HG03432 (cell line): ENCODE measurements around the gene TFAP2B.

ENCODE experiments used
- ATAC-seq: cut with Tn5 transposase; IDR thresholded peaks from one replicate; pipeline ENCODE4 v1.9.1; 2021; ENCODE audit warnings: mild to moderate bottlenecking, moderate library complexity; ENCODE audit not compliant: unreplicated experiment

The TFAP2B gene

DNA sequence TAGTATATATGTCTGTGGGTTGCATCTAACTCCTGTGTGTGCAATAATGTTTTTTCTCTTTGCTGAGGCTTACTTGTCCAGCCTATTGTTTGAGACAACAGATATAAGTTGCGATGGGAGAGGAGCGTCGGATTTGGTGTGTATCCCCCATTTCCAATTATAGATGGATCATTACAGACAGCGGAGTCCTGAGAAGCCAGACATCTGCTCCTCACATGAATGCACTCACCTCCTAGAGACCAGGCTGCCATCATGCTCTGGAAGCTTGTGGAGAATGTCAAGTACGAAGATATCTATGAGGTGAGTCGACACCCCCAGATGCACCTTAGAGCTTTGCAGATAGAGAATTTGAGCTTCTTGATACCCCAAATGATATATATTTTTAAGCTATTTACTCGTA, at the start of gene TFAP2B:
TSS of gene TFAP2B (plus strand) at position 199 of the 400 bp plus-strand sequence. CDS start at position 220, 21 bp downstream.
- no peak for ATAC-seq

DNA sequence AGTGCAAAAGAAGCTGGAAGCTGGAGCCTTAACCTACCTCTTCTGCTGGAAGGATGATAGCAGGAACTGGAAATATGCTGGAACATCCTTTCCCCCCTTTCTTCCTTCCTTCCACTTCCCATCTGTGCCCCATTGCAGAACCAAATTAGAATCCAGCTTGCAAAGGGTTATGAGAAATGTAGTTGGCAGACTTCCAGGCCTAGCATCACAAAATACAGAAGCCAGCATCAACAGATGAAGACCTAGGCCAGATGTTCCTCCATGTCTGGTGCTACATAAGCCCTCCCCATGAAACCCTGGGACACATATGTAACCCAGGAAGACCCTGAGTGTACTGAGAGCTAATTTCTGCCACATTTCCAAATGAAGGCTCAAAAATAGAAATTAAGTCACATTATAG, 40.0 kb upstream of the TFAP2B start:
- no peak for ATAC-seq

DNA sequence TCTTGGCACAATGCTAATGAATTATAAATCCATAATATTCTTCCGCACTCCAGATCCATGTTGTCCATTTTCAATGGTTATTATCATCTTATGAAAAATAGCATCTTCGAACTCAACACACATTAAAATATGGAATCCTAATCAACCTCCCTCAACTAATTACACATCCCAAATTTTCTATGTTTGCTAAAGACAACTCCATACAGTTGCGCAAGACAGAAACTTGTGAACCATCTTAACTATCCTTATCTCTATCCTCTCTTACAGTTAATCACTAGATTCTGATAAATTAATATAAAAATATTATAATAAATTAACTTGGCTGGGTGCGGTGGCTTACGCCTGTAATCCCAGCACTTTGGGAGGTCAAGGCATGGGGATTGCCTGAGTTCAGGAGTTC, 38.3 kb upstream of the TFAP2B start:
- ATAC-seq: no peak

DNA sequence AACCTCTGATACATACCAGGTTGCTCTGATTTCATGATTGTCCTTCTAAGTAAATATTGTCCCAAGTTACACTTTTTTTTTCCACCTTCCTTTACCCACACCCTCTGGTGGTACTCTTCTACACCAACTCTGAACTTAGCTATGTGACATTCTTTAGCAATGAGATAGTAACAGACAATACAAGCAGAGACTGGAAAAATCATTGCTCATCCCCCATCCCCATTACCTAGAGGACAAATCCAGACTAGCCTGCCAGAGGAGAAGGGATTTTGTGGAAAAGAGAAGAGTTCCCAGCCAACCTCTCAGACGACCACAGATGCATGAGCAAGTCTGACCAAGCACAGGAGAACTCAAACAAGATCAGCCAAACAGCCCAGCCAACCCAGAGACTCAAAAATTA, 32.8 kb upstream of the TFAP2B start:
- no peak for ATAC-seq

DNA sequence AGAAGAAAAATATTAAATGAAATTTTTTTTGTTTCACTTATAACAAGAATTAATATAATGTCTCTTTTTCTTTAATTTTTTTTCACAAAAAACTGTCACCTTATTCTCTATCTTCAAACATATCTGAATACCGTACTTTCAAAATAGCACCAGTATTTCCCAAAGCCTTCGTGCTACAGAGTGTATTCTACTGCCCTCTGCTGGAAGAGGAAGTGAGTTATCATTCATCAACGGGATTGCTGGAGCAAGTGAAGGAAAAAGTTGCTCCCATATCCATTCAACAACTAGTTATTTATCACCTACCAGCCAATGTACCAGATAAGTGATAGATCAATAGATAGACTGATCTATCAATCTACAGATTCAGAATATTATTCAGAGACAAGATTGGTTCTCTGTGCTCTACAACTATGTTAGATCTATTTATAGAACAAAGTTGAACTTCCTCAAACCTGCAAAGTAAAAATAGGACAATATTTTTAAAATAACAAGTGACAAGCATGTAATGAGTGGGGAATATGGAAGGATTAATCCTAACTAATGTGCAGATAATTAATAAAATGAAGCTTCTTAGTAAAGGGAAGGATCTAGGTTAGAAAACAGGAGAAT, 26.7 kb upstream of the TFAP2B start:
- ATAC-seq: peak; percentile 75

DNA sequence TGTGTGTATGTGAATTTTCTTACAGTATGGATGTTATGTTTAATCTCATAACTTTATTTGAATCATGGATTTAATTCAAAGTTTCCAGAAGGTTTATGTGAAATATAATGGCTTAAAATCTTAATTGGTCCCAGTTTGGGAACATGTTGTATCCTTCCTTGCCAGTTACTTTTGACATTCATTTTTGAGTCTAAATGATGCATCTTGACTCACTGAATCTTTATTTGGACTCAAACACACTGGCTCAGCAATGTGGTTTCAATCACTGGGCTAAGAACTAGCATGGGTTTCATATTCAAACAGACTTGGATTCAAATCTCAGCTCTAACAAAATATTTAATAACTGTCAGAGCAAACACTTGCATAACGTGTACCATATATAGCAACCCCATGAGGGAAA, 25.9 kb upstream of the TFAP2B start:
- no peak for ATAC-seq

DNA sequence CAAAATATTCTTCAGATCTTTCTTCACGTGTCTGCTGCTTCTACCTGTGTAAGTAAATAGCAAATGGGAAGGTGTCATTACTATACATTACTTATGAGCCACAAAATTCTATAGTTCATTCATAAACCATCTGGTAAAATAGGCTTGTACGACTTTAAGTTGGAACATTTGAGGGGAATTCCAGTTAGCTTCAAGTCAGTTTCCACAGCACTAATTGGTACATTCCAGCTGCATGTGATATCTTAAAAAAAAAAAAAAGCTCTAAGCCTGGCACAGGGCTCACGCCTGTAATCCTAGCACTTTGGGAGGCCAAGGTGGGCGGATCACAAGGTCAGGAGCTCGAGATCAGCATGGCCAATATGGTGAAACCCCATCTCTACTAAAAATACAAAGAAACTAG, 23.1 kb upstream of the TFAP2B start:
- no peak for ATAC-seq

DNA sequence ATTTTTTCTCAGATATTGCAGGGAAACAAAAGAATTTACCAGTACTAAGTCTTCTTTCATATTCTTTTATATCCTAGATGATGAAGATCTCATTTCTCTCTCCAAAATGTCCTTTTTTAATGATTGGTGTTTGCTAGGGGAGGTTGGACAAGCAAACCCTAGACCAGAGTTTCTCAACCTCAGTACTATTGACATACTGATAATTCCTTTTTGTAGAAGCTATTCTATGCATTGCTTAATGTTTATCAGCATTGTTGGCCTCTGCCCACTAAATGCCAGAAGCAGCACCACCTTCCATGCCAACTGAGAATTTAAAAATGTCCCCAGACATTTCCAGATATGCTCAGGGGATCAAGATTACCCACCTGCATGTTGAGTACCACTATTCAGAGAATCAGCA, 14.4 kb upstream of the TFAP2B start:
- ATAC-seq: no peak

DNA sequence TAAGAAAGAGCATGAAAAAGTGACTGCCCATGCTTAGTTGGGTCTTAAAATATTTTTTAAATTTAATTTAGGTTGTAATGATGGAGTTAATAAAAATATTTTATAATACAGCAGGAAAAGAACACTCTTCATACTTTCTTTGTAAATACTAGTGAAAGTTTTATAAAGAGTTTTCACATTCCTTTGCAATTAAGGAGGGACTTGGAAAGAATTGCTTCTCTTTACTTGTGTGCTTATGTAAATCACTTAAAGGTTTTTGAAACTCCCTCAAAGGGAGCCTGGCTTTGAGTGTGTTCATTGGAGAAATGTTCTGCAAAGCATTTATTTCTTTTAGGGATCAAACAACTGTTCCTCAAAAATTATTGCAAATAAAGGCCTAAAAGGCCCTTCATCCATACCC, 11.6 kb upstream of the TFAP2B start:
- ATAC-seq: no peak

DNA sequence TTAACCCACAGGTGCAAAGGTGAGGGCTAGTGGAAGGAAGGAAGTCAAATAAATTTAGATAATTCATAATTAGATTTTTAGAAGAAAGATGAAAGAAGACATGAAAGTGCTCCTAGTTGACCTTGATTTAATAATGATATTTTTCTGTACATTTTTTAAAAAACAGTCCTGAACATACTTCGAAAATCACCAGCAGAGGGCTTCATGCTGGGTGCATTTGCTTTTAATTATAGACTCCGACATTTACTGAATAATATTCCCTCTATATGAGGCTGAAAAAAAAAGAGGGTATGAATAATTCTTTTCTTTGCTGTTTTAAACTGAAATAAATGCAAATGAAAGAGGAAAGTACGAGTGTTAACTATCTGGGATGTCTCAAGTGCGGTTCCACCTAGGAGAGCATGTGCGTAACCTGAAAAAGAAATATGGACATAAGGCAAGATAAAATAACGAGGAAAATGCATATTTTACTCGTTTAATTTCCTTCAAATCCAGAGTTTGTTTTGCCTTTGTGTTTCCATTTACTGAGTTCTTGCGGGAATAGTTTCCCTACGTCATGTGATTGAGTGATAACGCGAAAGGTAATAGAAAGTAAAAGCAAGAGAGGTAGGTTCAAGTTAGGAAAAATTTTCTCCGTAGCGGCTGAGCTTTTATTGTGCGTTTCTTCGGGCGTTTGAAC, 3.1 kb upstream of the TFAP2B start:
- peak; percentile 57 for ATAC-seq

DNA sequence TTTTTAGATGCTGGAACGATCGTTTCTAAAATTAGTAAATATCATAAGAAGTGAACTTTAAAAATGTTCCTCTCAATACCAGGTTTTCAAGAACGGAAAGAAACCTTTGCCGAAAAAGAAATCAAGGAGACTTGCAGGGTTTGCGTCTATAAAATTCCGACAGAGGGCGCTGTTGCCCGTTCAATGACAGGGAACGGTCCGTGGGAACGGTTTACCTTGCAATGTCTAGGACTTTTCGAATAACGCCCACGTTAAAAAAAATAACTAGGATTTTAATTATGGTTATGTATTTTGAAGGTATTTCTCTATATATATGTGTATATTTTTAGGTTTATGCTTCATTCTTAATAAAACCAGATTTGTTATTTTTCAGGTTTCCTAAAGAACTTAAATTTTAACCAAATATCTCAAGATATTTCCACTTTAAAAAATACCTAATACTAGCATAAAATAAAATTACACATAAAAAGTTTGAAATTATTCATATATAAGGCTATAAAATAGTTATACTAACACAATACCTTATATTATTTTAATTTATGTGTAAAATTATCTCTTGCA, 2.5 kb upstream of the TFAP2B start:
- ATAC-seq: peak; percentile 73

DNA sequence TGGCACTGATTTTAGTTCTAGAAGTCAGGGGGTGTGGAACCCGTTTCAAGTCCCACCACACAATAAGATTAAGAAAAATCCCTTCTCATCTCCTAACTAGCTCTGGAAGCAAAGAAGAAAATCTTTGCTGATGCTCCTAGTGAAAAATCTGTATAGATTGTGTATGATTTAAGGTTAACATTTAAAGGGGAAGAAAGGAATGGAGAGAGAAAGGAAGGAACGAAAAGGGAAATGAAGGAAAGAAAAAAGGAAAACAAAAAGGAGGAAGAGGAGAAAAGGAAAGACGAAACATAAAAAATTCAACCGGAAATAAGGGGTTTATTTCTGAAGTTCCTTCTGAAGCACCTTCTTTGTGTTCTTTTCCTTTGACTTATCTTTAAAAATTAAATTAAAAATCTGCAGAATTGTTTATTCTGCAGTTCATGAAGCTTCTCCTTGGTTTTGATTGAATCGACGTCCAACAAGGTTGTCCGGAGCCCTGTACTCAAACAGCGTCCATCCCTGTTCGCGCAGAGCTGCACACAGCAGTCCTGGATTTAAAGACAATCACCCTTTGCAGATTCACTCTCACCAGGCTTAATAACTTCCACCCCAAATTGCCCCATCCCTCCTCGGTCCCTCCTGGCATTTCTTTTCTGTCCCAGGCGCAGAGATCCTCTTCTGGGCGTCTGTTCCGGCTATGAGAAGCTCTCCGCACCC, 1.6 kb upstream of the TFAP2B start:
- no peak for ATAC-seq

DNA sequence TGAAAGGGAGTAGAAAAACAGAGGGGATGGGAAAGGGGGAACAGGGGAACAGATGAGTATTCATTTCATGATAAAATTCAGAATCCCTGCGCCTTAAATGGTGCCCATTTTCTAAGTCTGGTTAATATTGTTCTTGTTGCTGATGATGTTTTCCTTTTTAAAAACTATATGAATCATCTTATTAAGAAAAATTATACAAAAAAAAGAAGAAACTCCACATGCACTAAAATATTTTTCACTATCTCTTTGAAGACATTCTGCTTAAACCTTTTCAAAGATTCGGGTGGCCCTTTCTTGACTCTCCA, 1.1 kb upstream of the TFAP2B start:
- ATAC-seq: no peak

DNA sequence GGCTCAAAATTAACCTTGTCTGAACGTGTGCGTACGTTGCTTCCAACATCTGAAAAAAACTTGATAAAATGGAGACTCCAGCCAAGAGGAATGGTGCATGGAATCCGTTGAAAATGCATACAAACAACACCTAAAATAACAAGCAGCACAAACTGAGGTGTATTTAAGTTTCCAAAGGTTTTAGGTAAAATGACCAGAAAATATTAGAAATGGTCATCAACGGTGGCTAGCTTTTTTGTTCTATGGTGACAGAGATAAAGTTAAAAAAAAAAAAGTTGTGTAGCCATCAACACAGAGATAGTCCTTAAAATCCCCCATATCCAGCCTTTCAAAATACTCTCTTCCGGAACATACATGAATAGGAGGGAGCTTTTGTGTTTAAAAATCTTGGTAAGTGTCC, 651 bp upstream of the TFAP2B start:
- ATAC-seq: no peak

DNA sequence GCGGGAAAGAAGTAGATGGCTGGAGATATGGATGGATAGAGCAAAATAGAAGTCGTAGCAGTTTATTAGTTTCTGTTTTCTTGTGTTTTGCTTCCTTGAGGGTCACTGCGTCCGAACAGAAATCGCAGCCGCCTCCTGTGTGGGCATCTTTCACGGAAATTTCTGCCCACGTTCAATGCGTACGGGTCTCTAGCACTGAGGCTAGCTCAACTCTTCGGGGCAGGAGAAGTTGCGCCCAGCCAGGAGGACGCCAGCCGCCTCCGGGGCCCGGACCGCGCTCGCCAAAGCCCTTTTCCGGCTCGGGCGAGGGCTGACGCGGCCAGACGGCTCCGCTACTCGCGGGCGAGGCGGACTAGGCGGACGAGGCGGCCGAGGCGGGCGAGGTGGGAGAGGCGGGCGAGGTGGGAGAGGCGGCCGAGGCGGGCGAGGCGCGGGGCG, 814 bp downstream of the TFAP2B start:
- ATAC-seq: no peak

DNA sequence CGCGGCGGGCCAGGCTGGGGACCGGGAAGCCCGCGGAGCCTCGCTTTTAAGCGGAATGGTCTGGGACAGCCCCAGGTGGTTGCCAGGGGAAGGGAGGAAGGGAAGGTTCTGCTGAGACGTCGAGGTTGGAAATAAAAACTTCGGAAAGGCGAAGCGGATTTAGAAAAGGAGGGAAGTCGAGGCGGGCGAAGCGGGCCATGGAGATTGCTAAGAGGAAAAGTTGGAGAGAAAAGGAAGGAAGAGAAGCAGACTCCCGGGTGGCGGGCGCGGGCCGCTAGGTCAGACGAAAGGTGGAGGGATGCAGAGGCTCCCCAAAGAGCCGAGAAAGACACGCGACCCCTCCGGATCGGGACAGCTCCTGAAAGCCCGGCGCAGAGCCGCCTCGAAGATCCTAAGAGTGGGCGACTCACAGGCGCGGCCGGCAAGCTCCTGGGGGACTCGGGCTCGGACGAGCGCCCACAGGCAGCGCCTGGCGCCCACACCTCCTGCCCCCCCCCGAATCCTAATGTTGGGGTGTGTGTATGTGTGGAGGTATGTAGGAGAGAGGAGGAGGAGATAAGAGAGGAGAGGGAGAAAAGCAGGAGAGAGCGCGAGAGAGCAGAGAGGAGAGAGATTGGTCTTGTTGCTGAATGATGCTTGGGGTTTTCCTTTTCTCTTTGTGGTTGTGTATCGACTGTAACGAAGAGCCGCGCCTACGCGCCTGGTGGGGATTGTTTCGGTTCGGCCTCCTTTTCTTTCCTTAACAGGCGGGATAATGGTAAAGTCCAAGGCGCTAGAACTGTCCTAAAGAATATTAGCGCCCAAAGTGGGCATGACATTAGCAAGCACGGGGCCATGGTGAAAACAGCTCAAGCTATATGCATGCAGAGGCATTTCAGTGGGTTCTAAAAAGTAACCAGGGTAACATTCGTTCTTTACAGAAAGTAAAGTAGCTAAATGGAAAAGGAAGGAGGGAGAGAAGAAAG, 1.5 kb downstream of the TFAP2B start:
- ATAC-seq: peak; percentile 41

DNA sequence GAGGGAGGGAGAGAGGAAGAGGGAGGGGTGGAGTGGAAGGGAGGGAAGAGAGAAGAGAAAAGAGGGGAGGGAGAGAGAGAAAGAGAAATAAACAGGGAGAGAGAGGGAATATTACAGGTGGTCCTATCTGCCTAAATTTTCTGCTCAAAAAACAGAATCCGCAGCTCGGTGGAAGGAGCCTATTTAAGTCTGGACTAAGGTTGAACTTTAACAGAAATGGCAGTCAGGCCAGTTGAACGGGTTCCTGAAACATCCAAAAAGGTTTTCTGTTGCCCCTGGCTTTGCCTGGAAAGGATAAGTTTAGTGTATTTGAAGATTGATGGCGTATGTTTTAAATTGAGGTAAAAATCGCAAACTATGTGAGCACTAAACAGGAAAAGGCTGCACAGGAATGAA, 2.2 kb downstream of the TFAP2B start:
- no peak for ATAC-seq

DNA sequence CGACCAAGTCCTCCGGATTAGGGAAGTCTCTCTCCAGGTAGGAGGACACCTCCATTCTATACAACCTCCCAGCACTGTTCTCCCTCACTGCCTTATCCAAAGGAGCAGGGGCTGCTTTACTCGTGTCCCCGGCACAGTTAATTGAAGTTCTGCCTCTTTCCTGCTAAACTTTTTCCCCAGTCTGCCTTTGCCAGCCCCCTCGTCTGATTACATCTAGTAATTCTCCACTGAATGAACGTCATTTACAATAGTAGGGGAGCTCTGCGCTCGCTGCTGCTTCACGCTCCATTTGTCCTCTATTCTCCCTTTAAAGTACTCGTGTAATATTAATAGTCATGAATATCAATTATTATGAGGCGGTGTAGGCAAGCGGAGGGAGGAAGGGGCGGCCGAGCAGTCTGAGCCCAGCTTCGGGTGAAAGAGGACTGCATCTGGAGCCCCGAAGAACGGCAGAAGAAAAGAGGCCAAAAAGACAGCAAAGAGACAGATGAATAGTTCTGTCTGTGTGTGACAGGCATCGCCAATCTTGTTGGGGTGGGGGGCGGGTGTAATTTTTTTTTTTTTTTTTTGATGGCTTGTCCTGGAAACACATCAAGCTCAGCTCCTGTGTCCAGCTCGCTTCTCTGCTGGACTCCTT, 2.9 kb downstream of the TFAP2B start:
- ATAC-seq: no peak

DNA sequence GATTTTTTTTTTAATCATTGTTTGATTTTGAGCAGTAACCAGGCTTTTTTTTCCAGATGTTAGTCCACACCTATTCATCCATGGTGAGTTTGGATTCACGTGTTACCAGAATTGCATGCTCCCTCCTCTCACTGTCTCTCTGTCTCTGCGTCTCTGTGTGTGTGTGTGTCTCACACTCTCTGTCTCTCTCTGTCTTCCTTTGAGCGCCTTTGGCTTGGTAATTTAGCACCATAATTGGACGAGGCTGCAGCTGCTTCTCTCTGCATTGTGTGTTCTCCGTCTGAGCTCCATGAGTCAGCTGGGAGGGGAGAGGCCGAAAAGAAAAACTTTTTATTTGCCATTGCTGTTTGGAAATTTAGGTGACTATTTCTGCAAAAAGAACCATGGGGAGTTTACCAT, 3.4 kb downstream of the TFAP2B start:
- ATAC-seq: no peak

DNA sequence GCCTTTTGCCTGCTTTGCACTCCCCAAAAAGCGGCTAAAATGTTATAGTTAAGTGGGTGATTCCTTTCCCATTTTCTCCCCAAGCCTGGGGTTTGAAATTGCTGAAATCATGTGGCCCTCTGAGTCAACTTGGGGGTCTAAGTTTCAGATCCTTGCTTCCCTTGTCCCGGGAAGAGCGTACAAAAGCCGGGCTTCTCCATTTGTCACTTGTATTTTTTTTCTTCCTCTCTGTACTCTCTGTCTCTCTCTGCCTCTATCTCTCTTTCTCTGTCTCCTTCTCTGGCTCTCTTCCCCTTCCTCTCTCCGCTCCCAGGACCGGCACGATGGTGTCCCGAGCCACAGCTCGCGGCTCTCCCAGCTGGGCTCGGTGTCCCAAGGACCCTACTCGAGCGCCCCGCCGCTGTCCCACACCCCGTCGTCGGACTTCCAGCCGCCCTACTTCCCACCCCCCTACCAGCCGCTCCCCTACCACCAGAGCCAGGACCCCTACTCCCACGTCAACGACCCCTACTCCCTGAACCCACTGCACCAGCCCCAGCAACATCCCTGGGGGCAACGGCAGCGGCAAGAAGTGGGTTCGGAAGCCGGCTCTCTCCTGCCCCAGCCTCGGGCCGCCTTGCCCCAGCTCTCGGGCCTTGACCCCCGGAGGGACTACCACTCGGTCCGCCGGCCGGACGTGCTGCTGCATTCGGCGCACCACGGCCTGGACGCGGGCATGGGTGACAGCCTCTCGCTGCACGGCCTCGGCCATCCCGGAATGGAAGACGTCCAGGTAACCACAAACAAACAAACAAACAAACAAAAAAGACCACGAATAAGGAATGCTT, 4.6 kb downstream of the TFAP2B start:
- ATAC-seq: no peak
